H9 (cell line): ENCODE measurements around the gene BCAS4. TPM values are rescaled to one million over a fixed set of nuclear protein-coding genes. Genes with fewer than 3 reads are reported as not detected.

Source experiments
- DNase-seq: peaks from one replicate; pipeline ENCODE4 v3.0.0-alpha.2; 2017
- H2AFZ ChIP-seq: one replicate; pipeline ENCODE4 v1.6.1; 2013; ENCODE audit warnings: mild to moderate bottlenecking, low read length, control low read depth, moderate library complexity
- H2AK5ac ChIP-seq: 2 replicates; pipeline ENCODE4 v1.6.1; 2013; ENCODE audit warnings: low read length, control low read depth, mixed read lengths; ENCODE audit not compliant: insufficient read length
- H2BK120ac ChIP-seq: one replicate; pipeline ENCODE4 v1.6.1; 2013; ENCODE audit warnings: low read depth, mild to moderate bottlenecking, low read length, control low read depth, inconsistent platforms; ENCODE audit not compliant: poor library complexity, severe bottlenecking
- H2BK12ac ChIP-seq: 2 replicates; pipeline ENCODE4 v1.6.1; 2013; ENCODE audit warnings: low read length, control low read depth, mixed read lengths, low read depth; ENCODE audit not compliant: insufficient read length
- H2BK15ac ChIP-seq: 2 replicates; pipeline ENCODE4 v1.6.1; 2013; ENCODE audit warnings: low read depth, low read length, control low read depth
- H2BK20ac ChIP-seq: one replicate; pipeline ENCODE4 v1.6.1; 2013; ENCODE audit warnings: low read depth, mild to moderate bottlenecking, low read length, control low read depth, inconsistent platforms; ENCODE audit not compliant: poor library complexity, severe bottlenecking
- H2BK5ac ChIP-seq: 2 replicates; pipeline ENCODE4 v1.6.1; 2013; ENCODE audit warnings: low read length, control low read depth, mixed read lengths; ENCODE audit not compliant: insufficient read length
- H3K14ac ChIP-seq: 2 replicates; pipeline ENCODE4 v1.6.1; 2013; ENCODE audit warnings: low read length, control low read depth; ENCODE audit not compliant: insufficient read depth
- H3K18ac ChIP-seq: 2 replicates; pipeline ENCODE4 v1.6.1; 2013; ENCODE audit warnings: low read depth, mild to moderate bottlenecking, mixed read lengths, low read length, control low read depth; ENCODE audit not compliant: insufficient read length
- H3K23ac ChIP-seq: 2 replicates; pipeline ENCODE4 v1.6.1; 2013; ENCODE audit warnings: low read length, control low read depth, mixed read lengths, low read depth; ENCODE audit not compliant: insufficient read length
- H3K23me2 ChIP-seq: 2 replicates; pipeline ENCODE4 v1.6.1; 2013; ENCODE audit warnings: low read depth, mild to moderate bottlenecking, mixed read lengths, low read length, control low read depth; ENCODE audit not compliant: insufficient read length, poor library complexity, severe bottlenecking
- H3K27ac ChIP-seq: 2 replicates; pipeline ENCODE4 v1.5.1; 2013; ENCODE audit warnings: low read length, control low read depth, mixed read lengths, low read depth; ENCODE audit not compliant: insufficient read length
- H3K27me3 ChIP-seq: 2 replicates; pipeline ENCODE4 v1.6.1; 2013; ENCODE audit warnings: low read length, control low read depth, inconsistent platforms; ENCODE audit not compliant: insufficient read depth
- H3K4ac ChIP-seq: 2 replicates; pipeline ENCODE4 v1.6.1; 2013; ENCODE audit warnings: low read depth, mild to moderate bottlenecking, control low read depth, inconsistent platforms, low read length, moderate library complexity
- H3K4me1 ChIP-seq: 2 replicates; pipeline ENCODE4 v1.6.1; 2013; ENCODE audit warnings: low read length, control low read depth, inconsistent platforms; ENCODE audit not compliant: insufficient read depth
- H3K4me2 ChIP-seq: 2 replicates; pipeline ENCODE4 v1.6.1; 2013; ENCODE audit warnings: low read length, control low read depth, mixed read lengths; ENCODE audit not compliant: insufficient read length, insufficient read depth
- H3K56ac ChIP-seq: 2 replicates; pipeline ENCODE4 v1.6.1; 2013; ENCODE audit warnings: low read depth, mild to moderate bottlenecking, mixed read lengths, low read length, control low read depth; ENCODE audit not compliant: insufficient read length
- H3K79me1 ChIP-seq: 2 replicates; pipeline ENCODE4 v1.6.1; 2013; ENCODE audit warnings: low read depth, mild to moderate bottlenecking, moderate library complexity, low read length, control low read depth, inconsistent platforms; ENCODE audit not compliant: insufficient read depth, poor library complexity, severe bottlenecking
- H3K79me2 ChIP-seq: 2 replicates; pipeline ENCODE4 v1.6.1; 2013; ENCODE audit warnings: low read length, control low read depth, inconsistent platforms; ENCODE audit not compliant: insufficient read depth
- H3K9ac ChIP-seq: 2 replicates; pipeline ENCODE4 v1.6.1; 2013; ENCODE audit warnings: low read length, control low read depth, mixed read lengths; ENCODE audit not compliant: insufficient read length; ENCODE audit errors: extremely low read depth
- H3K9me3 ChIP-seq: one replicate; pipeline ENCODE4 v1.6.1; 2013; ENCODE audit warnings: low read depth, low read length, inconsistent platforms; ENCODE audit not compliant: control insufficient read depth
- H3T11ph ChIP-seq: one replicate; pipeline ENCODE4 v1.6.1; 2013; ENCODE audit warnings: mild to moderate bottlenecking, low read length, control low read depth, inconsistent platforms
- H4K20me1 ChIP-seq: one replicate; pipeline ENCODE4 v1.6.1; 2013; ENCODE audit not compliant: control insufficient read depth, insufficient read length, insufficient read depth
- H4K5ac ChIP-seq: 2 replicates; pipeline ENCODE4 v1.6.1; 2013; ENCODE audit warnings: low read depth, mild to moderate bottlenecking, mixed read lengths, low read length, control low read depth; ENCODE audit not compliant: insufficient read length
- H4K8ac ChIP-seq: replicated peaks from 2 replicates; pipeline ENCODE4 v1.6.1; 2013; ENCODE audit warnings: low read length, control low read depth, mixed read lengths, low read depth; ENCODE audit not compliant: insufficient read length
- H4K91ac ChIP-seq: 2 replicates; pipeline ENCODE4 v1.6.1; 2013; ENCODE audit warnings: low read depth, mild to moderate bottlenecking, moderate library complexity, mixed read lengths, low read length, control low read depth; ENCODE audit not compliant: insufficient read length
- H3K27ac Mint-ChIP-seq, 3 experiments: 2 replicates in 2 of 3; 3 replicates in 1 of 3; pipeline ENCODE4 v1.8.0; 2020 to 2021; ENCODE audit warnings: mixed read lengths in 3 of 3, mild to moderate bottlenecking in 1 of 3, moderate library complexity in 1 of 3
- H3K27me3 Mint-ChIP-seq: 2 replicates; pipeline ENCODE4 v1.8.0; 2021; ENCODE audit warnings: low read depth, mild to moderate bottlenecking, moderate library complexity, mixed read lengths
- H3K36me3 Mint-ChIP-seq, 3 experiments: 2 replicates in 2 of 3; 3 replicates in 1 of 3; pipeline ENCODE4 v1.8.0; 2020 to 2021; ENCODE audit warnings: low read depth in 3 of 3, mixed read lengths in 3 of 3; ENCODE audit not compliant: insufficient read depth in 1 of 3
- H3K4me1 Mint-ChIP-seq, 2 experiments: 2 replicates each; pipeline ENCODE4 v1.8.0; 2020; ENCODE audit warnings: mixed read lengths in 2 of 2
- H3K4me3 Mint-ChIP-seq, 2 experiments: 2 replicates in 1 of 2; 3 replicates in 1 of 2; pipeline ENCODE4 v1.8.0; 2020 to 2021; ENCODE audit warnings: mild to moderate bottlenecking in 2 of 2, mixed read lengths in 2 of 2, moderate library complexity in 1 of 2
- H3K9me3 Mint-ChIP-seq, 2 experiments: 2 replicates in 1 of 2; 3 replicates in 1 of 2; pipeline ENCODE4 v1.8.0; 2020; ENCODE audit warnings: mild to moderate bottlenecking in 2 of 2, mixed read lengths in 2 of 2, moderate library complexity in 1 of 2
- CTCF ChIP-seq: fragments of 200-600 bp; sonication (generic); conservative IDR thresholded peaks from 3 replicates; pipeline ENCODE4 v1.8.0; 2021; ENCODE audit warnings: antibody characterized with exemption, mild to moderate bottlenecking
- WGBS: extraction: QIAGEN DNeasy Blood & Tissue Kit; methylation state at CpG from one replicate; pipeline ENCODE4 v1.1.7; 2013; ENCODE audit warnings: missing lambda C conversion rate, low lambda C conversion rate, mixed read lengths; ENCODE audit not compliant: insufficient read length; ENCODE audit errors: extremely low coverage; 5-methylcytosine and 5-hydroxymethylcytosine counted together
- total RNA-seq: library from RNA; stranded (reverse); gene quantifications from 2 replicates; pipeline ENCODE4 v1.2.1, GENCODE V29; 2021

The BCAS4 gene
- total RNA-seq, 1 experiment from 2014 or later: 16.9 TPM

- no peak overlapping the region for H3K56ac ChIP-seq
- peaks cover 19 to 32% of the 10 kb centered on the region in 2 experiments for H3K4me1 Mint-ChIP-seq
- WGBS: no CpG with 5 or more reads among the region's 8 CpGs
These were observed 24.5 kb downstream of the BCAS4 start for GRCh38 chr20:50819349-50819748.

More at GRCh38 chr20:50819349-50819748, 24.5 kb downstream of the BCAS4 start:
- no peak overlapping the region for H3K27ac ChIP-seq
- no peak overlapping the region for H2BK120ac ChIP-seq
- no peaks in the 10 kb centered on the region for H3K27me3 ChIP-seq
- no peak overlapping the region for H3T11ph ChIP-seq
- no peak overlapping the region for H3K4me3 Mint-ChIP-seq
- no peaks in the 10 kb centered on the region for H3K9me3 ChIP-seq
- H3K4ac ChIP-seq: no peak overlapping the region; the same call in 1 of the 2 replicates
- H3K4me1 ChIP-seq: no peaks in the 10 kb centered on the region; the same call in 1 of the 2 replicates
- H3K79me2 ChIP-seq: no peaks in the 10 kb centered on the region
- no peaks in the 10 kb centered on the region for H3K79me1 ChIP-seq
- H3K27ac Mint-ChIP-seq: no peak overlapping the region; a peak in 1 of 7 replicates
- no peak overlapping the region for H2AFZ ChIP-seq
- no peaks in the 10 kb centered on the region; the same call in 1 of the 2 replicates for H3K27me3 Mint-ChIP-seq
- peaks cover 3 to 25% (median 10%) of the 10 kb centered on the region in 3 experiments for H3K36me3 Mint-ChIP-seq
- H3K14ac ChIP-seq: no peak overlapping the region
- no peak overlapping the region for H4K8ac ChIP-seq
- H2AK5ac ChIP-seq: no peak overlapping the region
- H3K4me2 ChIP-seq: no peak overlapping the region
- H2BK5ac ChIP-seq: no peak overlapping the region
- no peak overlapping the region for H3K18ac ChIP-seq
- H4K5ac ChIP-seq: no peak overlapping the region
- no peak overlapping the region for H2BK20ac ChIP-seq
- H4K91ac ChIP-seq: no peak overlapping the region
- H2BK15ac ChIP-seq: no peak overlapping the region
- H2BK12ac ChIP-seq: peak overlapping the region; percentile 39
- DNase-seq: no peak
- no peaks in the 10 kb centered on the region for H3K23me2 ChIP-seq
- H3K9me3 Mint-ChIP-seq: no peaks in the 10 kb centered on the region; a peak in 1 of 5 replicates
- H4K20me1 ChIP-seq: no peaks in the 10 kb centered on the region
- H3K9ac ChIP-seq: no peak overlapping the region
- H3K23ac ChIP-seq: no peak overlapping the region
- TF ChIP-seq CTCF: no peak
